Measurements from ENCODE around the gene EBF4. TPM values are rescaled to one million over a fixed set of nuclear protein-coding genes. Genes with fewer than 3 reads are reported as not detected.
"Not testable (repeated sequence)": the region's sequence is repeated elsewhere in the genome, so short reads cannot be mapped to it uniquely, and the experiment has no call there.

Gene EBF4
- polyA plus RNA-seq, 1 donor from 2014 or later, result 13.2 TPM

GRCh38 chr20:2680046-2680445 is 12.5 kb upstream of the EBF4 start:
- Histone ChIP-seq H3K4me3 (ENCODE audit: low read length) (no peak overlapping the region), H3K27me3 (ENCODE audit: insufficient read depth, low read depth, low read length) (no peaks in the 10 kb centered on the region), H2AFZ (ENCODE audit: low read depth, low read length) (no peak overlapping the region), H4K20me1 (ENCODE audit: insufficient read depth) (no peaks in the 10 kb centered on the region), H3F3A (ENCODE audit: insufficient read depth, low read length, poor library complexity, severe bottlenecking) (no peaks in the 10 kb centered on the region), H3K79me2 (replicated peaks; ENCODE audit: insufficient read depth, low read length) (no peaks in the 10 kb centered on the region), H3K27ac (ENCODE audit: low read length) (no peak overlapping the region), H3K9ac (ENCODE audit: low read length) (no peak overlapping the region), H3K9me3 (ENCODE audit: low read length) (no peaks in the 10 kb centered on the region), H3K4me2 (ENCODE audit: low read length) (no peak overlapping the region), H3K9me2 (ENCODE audit: insufficient read depth, low read length) (no peaks in the 10 kb centered on the region), H3K36me3 (ENCODE audit: insufficient read depth, low read length) (no peaks in the 10 kb centered on the region)
- no peak for TF ChIP-seq CTCF (IDR thresholded peaks at IDR 0.05; ENCODE audit: poor library complexity, severe bottlenecking)
- TF ChIP-seq TAF1 (IDR thresholded peaks at IDR 0.05; ENCODE audit: low read depth), result no peak
- no peak for TF ChIP-seq REST (IDR thresholded peaks at IDR 0.05; ENCODE audit: borderline replicate concordance)
- no peak for TF ChIP-seq SMC3 (conservative IDR thresholded peaks at IDR 0.05; ENCODE audit: poor library complexity)
- TF ChIP-seq EZH2 (IDR thresholded peaks at IDR 0.05; ENCODE audit: borderline replicate concordance, insufficient read depth, low read length, poor library complexity, severe bottlenecking), result no peak
- TF ChIP-seq RAD21 (conservative IDR thresholded peaks at IDR 0.05), result no peak
- no peak for TF ChIP-seq POLR2AphosphoS5 (IDR thresholded peaks at IDR 0.05)
- TF ChIP-seq EP300 (conservative IDR thresholded peaks at IDR 0.05; ENCODE audit: poor library complexity, severe bottlenecking), result no peak

- not testable (repeated sequence) for H3K79me2 ChIP-seq (replicated peaks; ENCODE audit: insufficient read depth, low read length); H3K9me2 ChIP-seq (ENCODE audit: insufficient read depth, low read length); H3K4me2 ChIP-seq (ENCODE audit: low read length); H3K9me3 ChIP-seq (ENCODE audit: low read length); H3K36me3 ChIP-seq (ENCODE audit: insufficient read depth, low read length); H2AFZ ChIP-seq (ENCODE audit: low read depth, low read length); H3K9ac ChIP-seq (ENCODE audit: low read length); H3F3A ChIP-seq (ENCODE audit: insufficient read depth, low read length, poor library complexity, severe bottlenecking); H4K20me1 ChIP-seq (ENCODE audit: insufficient read depth); H3K4me3 ChIP-seq (ENCODE audit: low read length); H3K27ac ChIP-seq (ENCODE audit: low read length)
- H3K27me3 ChIP-seq (ENCODE audit: insufficient read depth, low read depth, low read length), result peaks cover 13% of the 10 kb centered on the region
Measured at GRCh38 chr20:2682040-2682439, 10.5 kb upstream of the EBF4 start.

- H4K20me1 ChIP-seq (ENCODE audit: insufficient read depth); H3K36me3 ChIP-seq (ENCODE audit: insufficient read depth, low read length); H3K27ac ChIP-seq (ENCODE audit: low read length); H3K4me2 ChIP-seq (ENCODE audit: low read length); H2AFZ ChIP-seq (ENCODE audit: low read depth, low read length); H3K9ac ChIP-seq (ENCODE audit: low read length); H3F3A ChIP-seq (ENCODE audit: insufficient read depth, low read length, poor library complexity, severe bottlenecking); H3K4me3 ChIP-seq (ENCODE audit: low read length); H3K9me3 ChIP-seq (ENCODE audit: low read length); H3K9me2 ChIP-seq (ENCODE audit: insufficient read depth, low read length); H3K79me2 ChIP-seq (replicated peaks; ENCODE audit: insufficient read depth, low read length): not testable (repeated sequence)
- peaks cover 31% of the 10 kb centered on the region for H3K27me3 ChIP-seq (ENCODE audit: insufficient read depth, low read depth, low read length)
Measured at GRCh38 chr20:2684817-2685216, 7.8 kb upstream of the EBF4 start.

All from neural cell (in vitro differentiated cells).